Suprapubic skin (tissue), 3 donors: ENCODE data around the gene SLC16A9.

Experiments
- CTCF ChIP-seq, 2 donors: fragments of 200-600 bp in 1 of 2; fragments of 450-650 bp in 1 of 2; sonication (generic) in 1 of 2; IDR thresholded peaks; one replicate each; pipeline ENCODE4 v1.5.1; 2016 to 2019; ENCODE audit warnings: antibody characterized with exemption in 2 of 2, mild to moderate bottlenecking in 1 of 2, moderate library complexity in 1 of 2
- POLR2A ChIP-seq, 2 donors: fragments of 450-650 bp; IDR thresholded peaks; one replicate each; pipeline ENCODE4 v1.6.1; 2017; ENCODE audit warnings: antibody characterized with exemption in 2 of 2, mild to moderate bottlenecking in 2 of 2, moderate library complexity in 2 of 2

- TF ChIP-seq CTCF (IDR thresholded peaks at IDR 0.05) (no peak), POLR2A (IDR thresholded peaks at IDR 0.05) (no peak)
Observed at GRCh38 chr10:59745163-59745650, 35.6 kb upstream of the SLC16A9 start.
